ENCODE results near the gene DNAJC17.

The DNAJC17 gene

DNA sequence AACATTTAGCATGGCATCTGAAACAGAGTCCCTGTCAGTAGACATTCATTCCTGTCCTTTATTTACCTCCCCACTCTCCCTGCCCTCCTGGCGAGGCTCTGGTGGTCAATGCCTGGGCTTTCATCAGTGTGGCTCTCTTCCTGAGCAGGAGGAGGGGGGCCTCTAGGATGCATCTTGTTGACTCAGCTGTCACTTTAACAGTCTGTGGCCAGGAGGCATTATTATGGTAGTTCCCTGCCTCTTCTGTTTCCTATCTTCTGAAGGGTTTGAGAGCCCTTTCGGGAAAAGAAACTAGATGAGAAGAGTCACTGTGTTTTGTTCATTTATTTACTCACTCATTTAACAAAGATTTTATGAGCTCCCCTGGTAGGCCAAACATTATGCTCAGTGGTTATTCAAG is 23.6 kb upstream of the DNAJC17 start:
- no peak for FAIRE-seq
- DNase-seq (ENCODE audit: insufficient read length, low spot score), result no peak

DNA sequence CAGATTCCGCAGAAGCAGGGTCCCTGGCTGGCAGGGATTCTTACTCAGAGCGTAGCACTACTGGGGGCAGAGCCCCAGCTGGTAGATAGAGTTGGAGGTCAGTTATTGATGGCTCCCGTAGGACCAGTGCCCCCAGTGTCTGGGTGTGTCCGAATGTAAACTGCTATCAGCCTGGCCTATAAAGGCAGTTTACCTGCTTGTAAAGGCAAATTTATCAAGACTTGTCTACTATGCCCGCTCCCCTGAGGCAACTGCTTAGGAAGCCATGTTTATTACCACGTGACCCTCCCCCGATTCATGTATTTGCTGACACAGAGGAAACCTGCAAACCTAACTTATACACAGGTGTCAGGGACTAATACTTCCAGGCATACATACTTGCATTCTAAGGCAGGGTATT is 21.8 kb upstream of the DNAJC17 start:
- DNase-seq (ENCODE audit: insufficient read length, low spot score) (no peak), FAIRE-seq (no peak)

DNA sequence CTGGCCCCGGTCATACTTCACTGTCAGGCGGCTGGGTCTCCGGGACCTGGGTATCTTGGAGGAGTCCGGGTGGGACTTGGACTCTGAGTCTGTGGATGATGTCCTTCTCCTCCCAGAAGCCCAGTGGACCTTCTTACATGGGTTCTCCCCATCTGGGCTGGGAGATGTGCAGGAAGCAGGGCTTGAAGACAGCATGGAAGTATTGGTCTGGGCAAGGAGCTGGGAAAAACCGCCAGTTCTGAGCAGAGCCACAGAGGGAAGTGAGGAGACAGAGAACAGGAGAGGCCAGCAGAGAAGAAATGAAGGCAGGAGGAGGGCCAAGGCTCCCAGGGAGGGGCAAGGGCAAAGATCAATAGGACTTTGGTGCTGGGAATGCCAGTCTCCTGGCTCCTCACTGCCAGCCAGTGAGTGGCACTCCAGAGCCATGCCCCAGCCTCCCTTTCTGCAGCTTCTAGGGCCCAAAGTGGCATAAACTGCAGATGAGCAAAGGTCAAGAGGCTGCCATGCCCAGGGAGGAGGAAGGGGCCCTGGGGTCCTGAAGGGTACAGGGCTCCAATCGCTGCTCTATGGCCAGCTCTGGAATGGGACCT is 21.3 kb upstream of the DNAJC17 start, which contains the start of gene PPP1R14D:
TSS of gene PPP1R14D (minus strand) at position 262 of the 590 bp plus-strand sequence. CDS start at position 195, 67 bp downstream.
- no peak for DNase-seq (ENCODE audit: insufficient read length, low spot score)
- no peak for FAIRE-seq

DNA sequence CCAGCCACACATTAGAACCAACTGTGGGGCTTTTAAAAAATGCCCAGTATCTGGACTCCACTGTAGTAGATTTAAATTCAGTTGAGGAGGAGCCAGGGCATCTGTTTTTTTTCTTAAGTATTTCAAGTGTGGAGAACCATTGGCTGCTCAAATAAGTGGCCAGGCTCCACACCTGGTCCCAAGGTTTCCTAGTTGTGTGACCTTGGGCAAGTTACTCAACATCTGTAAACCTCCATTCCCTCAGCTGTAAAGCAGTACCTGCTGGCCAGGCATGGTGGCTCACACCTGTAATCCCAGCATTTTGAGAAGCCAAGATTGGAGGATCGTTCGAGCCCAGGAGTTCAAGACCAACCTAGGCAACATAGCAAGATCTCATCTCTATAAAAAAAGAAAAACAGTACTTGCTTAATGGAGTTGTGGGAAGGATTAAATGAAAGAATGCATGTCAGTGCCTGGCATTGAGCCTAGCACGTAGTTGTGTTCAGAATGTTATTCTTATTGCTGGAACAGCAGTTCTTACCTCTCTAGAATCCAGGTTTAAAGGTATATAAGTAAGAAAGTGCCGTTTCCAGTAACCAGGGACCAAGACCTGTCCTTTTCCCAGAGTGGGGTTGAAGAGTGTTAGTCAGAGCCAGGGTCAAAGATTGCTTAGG is 19.3 kb upstream of the DNAJC17 start:
- DNase-seq (ENCODE audit: insufficient read length, low spot score), result no peak
- FAIRE-seq, result no peak

DNA sequence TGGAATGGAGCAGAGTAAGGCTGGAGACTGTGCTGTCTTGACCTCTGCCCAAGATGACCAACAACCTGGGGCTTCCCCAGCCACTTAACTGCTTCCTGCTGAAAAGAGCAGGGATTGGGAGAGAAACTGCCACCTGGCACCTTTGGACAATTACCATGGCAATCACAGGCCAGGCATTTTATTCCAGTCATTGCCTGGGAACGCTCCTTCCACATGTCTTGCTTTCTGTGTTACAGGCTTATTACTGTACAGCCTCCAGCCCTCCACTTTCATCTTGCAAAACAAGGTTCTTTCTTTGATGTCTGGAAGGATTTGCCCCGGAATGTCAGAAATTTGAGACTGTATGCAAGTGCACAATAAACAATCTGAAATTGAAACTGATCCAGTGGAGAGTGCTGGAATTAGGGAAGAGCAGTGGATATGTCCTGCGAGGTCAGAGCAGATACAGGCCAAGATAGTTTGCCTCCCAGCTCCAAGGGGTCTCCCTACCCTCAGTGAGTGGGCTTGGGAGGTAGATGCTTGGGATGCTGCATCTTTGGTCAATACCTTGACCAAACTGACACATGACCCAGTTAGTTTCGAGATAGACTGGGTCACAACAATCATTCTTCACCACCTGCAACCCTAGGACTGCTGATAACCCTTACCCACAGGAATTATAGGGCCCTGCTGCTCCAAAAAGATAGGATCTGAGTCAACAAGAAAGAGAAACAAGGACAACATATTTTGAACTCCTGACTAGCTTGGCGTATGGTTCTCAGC is 18.6 kb upstream of the DNAJC17 start:
- FAIRE-seq (no peak), DNase-seq (ENCODE audit: insufficient read length, low spot score) (no peak)

DNA sequence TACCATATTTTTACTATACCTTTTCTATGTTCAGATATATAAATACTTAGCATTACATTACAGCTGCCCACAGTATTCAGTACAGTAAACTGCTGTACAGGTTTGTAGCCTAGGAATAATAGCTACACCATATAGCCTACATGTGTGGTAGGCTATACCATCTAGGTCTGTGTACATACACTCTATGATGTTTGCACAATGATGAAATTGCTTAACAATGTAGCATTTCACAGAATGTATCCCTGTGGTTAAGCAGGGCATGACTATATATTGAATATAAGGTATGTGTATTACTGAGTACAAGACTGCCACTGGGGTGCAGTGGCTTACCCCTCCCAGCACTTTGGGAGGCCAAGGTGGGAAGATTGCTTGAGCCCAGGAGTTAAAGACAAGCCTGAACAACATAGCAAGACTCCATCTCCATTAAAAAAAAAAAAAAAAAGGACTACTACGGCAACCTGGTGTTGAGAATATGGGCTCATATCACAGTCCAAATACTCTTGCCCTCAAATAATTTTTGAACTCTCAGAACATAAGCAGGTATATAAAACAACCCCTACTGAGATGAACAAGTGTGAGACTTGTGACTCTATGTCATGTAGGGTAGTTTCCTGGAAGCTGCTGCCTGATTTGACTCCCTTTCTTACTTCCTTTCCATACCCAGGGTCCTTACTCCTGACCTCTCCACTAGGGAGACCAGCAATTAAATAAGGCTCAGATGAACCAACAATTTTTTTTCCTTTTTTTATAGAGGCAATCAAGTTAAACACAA is 16.5 kb upstream of the DNAJC17 start:
- FAIRE-seq (no peak), DNase-seq (ENCODE audit: insufficient read length, low spot score) (no peak)

DNA sequence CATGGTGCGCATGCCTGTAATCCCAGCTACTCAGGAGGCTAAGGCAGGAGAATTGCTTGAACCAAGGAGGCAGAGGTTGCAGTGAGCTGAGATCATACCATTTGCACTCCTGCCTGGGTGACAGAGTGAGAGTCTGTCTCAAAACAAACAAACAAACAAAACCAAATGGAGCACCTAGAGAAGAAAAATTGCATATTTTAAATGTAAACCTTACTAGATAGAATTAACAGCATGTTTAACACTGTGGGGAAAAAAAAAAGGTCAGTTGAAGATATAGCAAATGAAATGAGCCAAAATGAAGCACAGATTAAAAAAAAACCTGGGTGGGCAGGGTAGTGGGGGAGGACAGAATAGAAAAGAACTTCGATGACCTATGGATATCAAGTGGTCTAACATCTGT is 13.9 kb upstream of the DNAJC17 start:
- no peak for FAIRE-seq
- no peak for DNase-seq (ENCODE audit: insufficient read length, low spot score)

DNA sequence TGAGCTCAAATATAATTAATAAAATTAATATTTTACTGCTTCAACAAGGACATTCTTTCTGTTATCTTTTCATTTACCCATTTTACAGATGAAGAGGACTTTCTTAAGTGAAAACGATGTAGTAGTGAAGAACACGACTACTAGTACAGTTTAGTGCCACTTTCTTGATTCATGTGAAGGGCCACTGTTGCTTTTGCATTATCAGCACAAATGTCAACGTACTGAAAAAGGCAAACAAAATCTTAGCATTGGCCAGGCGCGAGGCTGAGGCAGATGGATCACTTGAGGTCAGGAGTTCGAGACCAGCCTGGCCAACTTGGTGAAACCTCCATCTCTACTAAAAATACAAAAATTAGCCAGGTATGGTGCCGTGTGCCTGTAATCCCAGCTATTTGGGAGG is 11.8 kb upstream of the DNAJC17 start:
- FAIRE-seq, result no peak
- no peak for DNase-seq (ENCODE audit: insufficient read length, low spot score)

DNA sequence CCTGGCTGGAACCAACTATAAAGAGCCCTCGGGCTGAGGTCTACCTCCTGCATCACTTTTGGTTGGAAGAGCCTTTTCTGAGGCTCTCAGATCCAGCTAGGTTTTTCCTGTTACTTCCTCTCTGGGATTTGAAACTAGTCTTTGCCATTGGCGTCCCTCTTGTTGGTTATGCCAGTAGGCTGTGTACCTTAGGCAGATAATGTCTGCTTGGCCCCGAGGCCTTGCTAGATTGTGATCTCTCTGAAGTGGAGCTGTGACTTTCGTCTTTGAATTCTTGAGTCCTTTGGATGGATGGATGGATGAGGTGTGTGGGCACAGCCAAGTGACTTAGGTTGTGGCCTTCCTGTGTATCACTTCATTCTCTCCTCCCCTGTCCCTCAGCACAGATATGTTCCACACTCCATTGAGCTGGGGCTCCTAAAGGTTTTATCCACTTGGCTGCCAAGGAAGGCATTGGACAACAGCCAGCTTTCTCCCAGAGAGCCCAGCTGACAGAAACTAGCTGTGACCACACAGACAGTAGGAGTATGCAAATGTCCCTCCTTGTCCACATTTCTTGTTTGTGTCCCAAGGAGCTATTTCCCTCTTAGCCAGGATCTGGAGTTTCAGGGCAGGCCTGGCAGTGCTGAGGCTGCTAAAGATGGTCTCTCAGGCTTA is 7.9 kb upstream of the DNAJC17 start:
- no peak for FAIRE-seq
- no peak for DNase-seq (ENCODE audit: insufficient read length, low spot score)

DNA sequence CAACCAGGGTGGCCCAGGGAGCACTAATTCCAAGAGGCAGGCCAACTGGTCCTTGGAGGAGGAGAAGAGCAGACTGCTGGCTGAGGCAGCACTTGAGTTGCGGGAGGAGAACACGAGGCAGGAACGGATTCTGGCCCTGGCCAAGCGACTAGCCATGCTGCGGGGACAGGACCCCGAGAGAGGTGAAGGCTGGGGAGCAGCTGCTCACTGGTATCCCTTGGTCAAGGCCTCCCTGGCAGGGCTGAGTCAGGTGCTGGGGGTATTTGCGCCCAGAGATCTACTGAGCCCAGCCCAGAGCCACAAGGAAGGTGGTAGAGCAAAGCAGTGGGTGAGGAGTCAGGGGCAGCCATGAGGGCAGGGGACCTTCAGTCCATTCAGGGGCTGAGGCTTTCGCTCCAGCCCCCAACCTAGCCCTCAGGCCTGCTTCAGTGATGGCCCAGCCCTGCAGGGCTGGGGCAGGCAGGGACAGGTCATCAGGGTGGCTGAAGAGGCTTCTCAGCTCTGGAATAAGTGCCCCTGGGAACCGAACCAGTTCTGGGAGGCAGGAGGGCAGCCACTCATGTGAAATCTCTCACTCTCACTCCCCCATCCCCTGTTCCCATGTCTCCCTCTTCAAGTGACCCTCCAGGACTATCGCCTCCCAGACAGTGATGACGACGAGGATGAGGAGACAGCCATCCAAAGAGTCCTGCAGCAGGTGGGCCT is 5.6 kb upstream of the DNAJC17 start:
- FAIRE-seq, result no peak
- no peak for DNase-seq (ENCODE audit: insufficient read length, low spot score)

DNA sequence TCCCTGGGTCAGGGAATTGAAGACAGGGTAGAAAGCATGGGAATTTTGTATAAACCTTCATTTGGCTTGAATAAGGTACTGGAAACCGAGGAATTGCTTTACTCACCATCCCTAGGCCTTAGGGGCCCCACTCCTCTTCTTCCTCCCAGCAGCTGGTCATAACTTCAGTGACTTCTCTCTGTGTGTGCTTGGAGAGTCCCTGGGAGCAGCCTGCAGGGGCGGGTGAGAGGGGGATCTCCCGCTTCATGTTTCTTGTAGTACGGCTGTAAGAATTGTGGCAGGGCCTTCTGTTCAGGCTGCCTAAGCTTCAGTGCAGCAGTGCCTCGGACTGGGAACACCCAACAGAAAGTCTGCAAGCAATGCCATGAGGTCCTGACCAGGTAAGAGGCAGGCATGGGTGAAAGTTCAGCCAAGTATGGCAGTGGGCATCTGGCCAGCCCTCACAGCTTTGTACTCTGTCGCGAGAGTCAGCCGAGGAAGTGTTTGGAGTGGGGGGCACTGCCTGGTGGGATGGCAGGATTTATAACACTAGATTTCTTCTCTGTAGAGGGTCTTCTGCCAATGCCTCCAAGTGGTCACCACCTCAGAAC is 1.7 kb upstream of the DNAJC17 start:
- FAIRE-seq (no peak), DNase-seq (ENCODE audit: insufficient read length, low spot score) (no peak)

DNA sequence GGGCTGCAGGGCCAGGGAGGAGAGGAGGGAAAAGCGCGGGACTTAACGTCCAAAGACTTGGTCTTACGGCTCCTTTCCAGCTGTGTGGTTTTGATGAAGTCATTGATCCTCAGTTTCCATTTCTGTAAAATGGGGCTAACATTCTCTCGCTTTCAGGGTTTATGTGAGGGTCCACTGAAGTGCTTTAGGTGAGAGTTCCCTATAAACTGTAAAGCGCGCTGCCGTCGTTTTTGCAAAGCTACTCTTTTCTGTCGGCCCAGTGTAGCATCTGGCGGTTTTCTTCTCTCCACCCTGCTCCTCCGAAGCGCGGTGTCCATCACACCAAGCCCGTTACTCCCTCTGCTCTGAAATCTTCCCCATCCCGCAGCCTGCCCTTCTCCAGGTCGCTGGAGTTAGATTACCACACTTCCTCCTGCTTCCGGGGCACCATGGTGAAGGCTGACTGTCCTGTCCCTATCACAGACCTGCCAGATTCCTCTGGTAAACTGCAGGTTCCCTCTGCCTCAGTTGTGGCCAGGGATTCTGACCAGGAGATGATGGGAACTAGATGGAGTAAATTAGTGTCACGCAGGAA is 702 bp upstream of the DNAJC17 start:
- DNase-seq (ENCODE audit: insufficient read length, low spot score) (no peak), FAIRE-seq (no peak)

DNA sequence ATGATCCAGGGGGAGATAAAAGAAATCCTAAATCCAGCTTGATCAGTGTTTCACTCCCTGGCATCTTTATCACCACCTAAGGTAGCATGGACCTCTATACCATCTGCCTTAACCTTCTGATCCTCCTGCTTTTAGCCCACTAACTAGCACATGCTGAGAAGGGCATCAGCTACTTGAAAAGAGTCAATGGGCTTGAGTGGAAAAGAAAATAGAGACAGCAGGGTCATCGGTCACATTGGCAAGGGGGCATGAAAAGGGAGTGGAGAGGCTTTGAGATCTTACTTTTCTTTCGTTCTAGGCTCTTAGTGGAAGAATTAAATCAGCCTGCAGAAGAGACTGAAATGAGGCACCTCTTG is 623 bp downstream of the DNAJC17 start:
- FAIRE-seq (no peak), DNase-seq (ENCODE audit: insufficient read length, low spot score) (no peak)

DNA sequence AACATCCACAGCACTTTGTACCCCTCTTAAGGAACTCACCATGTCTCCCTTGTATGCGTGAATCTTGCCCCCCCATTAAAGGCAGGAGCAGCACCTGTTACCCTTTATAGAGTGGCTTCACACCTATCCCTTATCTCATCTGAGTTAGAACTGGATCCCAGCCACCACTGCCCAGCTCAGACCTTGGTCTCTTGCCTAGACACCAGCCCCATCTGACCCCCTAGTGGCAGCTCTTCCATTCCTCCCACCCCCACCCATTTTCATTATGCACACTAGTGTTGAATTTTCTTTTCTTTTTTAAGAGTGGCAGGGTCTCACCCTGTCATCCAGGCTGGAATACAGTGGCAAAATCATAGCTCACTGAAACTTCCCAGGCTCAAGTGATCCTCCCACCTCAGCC is 3.6 kb downstream of the DNAJC17 start:
- FAIRE-seq (no peak), DNase-seq (ENCODE audit: insufficient read length, low spot score) (no peak)

DNA sequence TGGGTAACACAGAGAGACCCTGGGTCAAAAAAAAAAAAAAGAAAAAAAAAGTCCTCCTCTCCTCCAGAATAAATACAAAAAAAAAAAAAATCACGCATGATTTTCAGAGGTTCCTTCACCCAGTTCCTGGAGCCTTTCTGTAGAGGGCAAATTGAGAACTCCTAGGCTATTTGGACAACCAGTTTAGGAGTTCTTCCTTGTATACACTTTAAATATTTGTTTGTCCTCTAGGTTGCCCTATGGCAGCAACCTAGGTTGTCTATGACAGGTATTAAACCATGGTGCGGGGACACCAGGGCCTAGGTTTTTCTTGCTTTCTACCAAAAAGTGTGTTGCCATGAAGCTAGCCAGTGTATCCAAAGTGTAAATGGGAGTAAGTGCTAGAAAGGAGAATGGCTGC is 4.2 kb downstream of the DNAJC17 start:
- FAIRE-seq (no peak), DNase-seq (ENCODE audit: insufficient read length, low spot score) (no peak)

DNA sequence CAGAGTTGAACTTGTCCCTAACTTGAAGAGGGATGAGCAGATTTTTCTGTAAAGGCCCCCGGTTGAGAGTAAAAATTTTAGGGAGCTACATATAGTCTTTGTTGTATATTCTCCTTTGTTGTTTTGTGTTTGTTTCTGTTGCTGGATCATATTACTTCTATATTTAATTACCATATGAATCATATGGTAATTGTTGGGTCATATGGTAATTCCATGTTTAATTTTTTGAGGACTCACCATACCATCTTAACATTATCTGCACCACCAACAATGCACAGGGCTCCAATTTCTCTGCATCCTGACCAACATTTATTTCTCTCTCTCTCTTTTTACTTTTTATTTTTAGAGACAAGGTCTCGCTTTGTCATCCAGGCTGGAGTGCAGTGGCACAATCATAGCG is 7.8 kb downstream of the DNAJC17 start:
- DNase-seq (ENCODE audit: insufficient read length, low spot score) (no peak), FAIRE-seq (no peak)

DNA sequence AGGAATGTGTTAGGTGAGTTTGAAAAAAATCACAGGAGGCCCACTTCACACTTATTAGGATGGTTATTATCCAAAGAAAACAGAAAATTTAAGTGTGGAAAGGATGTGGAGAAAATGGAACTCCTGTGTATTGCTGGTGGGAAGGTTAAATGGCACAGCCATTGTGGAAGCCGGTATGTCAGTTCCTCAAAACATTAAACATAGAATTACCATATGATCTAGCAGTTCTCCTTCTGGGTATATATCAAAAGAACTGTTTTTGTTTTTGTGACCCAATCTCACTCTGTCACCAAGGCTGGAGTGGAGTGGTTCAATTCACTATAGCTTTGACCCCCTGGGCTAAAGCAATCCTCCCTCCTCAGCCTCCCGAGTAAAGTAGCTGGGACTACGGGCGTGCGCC is 10.8 kb downstream of the DNAJC17 start:
- FAIRE-seq (no peak), DNase-seq (ENCODE audit: insufficient read length, low spot score) (no peak)

DNA sequence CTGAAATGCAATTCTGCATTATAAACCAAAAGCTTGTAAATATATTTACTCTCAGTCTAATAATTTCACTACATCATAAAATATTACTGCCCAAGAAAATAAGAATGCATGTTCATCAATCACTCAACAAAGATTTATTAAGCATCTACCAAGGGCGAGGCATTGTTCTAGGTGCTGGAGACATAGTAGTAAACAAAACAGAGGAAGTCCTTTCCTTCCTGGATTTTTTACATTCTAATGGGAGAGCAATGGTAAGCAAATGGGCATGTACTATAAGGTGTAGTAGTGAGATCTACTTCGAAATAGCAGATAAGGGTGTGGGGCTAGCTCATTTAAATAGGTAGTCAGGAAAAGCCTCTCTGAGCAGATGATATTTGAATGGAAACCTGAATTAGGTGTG is 11.2 kb downstream of the DNAJC17 start:
- DNase-seq (ENCODE audit: insufficient read length, low spot score), result no peak
- no peak for FAIRE-seq

DNA sequence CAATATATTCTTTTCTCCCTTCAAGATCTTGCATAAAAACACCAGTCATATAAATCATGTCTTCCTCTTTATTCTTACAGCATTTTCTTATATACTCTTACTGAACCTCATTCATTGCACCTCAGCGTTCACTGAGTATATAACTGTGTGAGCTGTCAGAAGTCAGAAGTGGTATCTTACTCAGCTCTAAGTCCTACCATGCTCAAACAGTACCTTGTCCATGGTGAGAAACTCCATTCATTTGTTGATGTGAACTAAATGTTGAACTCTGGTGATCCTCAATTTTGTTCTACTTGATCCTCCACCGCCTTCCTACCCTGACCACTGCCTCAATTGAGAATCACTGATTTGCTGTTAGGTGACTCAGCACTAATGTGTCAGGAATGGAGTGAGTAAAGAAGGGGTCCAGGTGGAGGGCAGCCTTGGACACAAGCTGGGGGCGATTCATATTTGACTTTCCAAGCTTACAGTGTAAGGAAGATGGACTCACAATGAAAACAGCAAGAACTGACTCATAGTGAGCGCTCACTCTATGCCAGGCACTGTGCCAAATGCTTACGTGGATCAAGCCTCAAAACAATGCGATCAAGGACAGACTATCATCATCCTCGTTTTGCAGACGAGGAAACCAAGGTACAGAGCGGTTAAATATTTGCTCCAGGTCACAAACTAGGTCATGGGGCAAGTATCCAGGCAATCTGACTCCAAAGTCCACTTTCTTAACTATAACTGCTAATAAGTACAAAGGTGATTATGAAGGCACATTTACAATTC is 13.9 kb downstream of the DNAJC17 start:
- no peak for DNase-seq (ENCODE audit: insufficient read length, low spot score)
- no peak for FAIRE-seq
